MV-4-11 (cell line): Measurements from ENCODE around the gene KHSRP.
A peak's percentile ranks its signal among the peaks of the same experiment; 100 is the strongest.

Experiments
- DNase-seq: peaks from one replicate; lab custom pipeline; 2025; lab: John Stamatoyannopoulos, UW

The KHSRP gene

DNA sequence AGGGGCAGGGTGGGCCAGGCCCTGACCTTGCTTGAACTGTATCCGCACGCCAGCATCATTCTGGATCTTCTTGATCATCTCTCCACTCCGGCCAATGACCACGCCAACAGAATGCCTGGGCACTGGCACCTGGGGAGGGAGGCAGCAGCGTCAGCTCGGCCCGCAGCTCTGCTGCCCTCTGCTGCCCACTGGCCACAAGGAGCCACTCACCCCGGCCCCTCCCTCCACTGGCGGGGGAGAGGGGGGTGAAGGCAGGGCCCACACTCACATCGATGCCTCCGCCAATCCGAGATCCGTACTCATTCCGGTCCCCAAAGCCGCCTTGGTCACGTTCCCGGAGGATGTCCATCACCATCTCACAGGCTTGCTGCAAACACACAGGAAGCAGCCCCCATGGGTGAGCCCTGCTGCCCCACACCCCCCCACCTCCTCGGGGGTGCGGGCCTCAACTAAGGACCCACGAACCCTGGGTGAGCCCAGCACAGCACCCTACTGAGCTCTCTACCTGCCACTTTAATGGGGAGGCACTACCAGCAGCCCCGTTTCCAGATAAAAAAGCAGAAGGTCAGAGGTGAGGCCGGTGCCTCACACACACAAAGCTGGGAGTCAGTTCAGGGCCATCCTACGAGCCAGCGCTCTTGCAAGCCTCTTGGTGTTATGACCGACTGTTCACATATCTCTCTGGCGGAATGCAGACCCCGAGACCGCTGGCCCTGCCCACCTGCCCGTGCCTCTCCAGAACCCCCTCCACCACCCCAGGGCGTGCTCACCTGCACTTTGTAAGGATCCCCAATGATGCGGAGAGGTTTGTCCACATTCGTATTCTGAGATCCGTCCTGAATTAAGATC is 6.7 kb downstream of the KHSRP start:
- no peak for DNase-seq

DNA sequence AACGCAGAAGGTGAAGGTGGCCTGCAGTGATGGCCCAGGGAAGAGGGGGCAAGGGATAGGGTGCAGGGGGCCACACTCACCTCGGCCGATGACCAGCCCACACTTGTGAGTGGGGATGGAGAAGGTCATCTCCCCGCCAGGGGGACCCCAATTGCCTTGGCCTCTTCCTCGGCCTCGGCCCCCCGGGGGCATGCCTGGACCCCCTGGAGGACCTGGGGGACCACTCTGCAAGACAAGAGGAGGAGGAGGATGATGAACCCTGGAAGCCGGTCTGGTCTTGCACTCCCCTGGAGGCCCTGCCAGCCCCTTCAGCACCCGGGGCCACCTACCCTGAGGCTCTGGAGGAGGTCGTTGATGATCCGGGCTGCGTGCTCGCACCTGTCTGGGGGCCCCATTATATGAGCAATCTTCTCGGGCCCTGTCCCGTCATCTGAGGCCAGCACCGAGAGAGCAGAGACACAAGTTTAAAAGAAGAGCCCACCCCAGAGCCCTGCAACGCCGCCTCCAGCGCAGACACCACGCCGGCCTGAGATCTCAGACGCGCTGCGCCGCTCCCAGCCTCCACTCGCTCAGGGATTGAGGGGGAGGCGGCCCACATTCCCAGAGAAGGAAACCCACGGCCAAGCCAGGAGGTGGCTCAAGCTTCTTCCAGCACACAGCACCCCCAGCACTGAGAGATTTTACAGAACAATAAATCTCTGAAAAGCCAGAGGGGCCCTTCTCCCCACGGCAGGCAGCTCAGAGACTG is 7.8 kb downstream of the KHSRP start:
- no peak for DNase-seq

GRCh38 chr19:6415591-6416190 is 8.9 kb downstream of the KHSRP start:
- DNase-seq = no peak

DNA sequence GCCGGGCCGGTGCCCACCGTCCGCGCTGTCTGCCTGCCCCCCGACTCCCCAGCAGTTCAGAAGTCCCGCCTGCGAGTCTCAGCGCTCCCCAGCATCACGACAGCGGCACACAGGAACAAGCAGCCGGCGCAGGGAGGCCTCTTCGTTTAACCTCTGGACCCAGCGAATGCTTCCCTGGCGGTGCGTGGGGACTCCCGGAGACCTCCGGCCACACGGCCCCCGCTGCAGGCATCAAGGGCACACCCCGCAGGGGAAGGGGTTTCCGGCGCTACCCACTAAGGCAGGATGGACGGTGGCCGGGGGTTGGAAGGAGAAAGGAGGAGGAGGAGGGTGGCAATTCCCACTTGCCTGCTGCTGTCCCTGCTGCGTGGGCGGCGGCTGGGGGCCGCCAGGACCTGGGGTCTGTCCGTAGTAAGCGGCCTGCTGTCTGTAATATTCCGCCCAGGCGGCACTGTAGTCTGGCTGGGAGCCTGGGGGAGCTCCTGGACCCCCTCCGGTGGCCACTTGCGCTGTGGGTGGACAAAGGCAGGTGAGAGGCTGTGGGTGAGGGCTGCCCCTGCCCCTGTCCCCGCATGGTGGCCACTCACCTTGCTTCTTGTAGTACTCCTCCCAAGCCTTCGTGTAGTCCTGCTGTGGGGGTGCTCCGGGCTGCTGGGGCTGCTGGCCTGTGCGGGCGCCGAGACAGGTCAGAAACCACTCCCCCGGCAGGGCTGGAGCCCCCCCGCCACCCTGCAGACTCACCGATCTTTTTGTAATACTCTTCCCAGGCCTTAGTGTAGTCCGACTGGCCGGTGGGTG is 9.6 kb downstream of the KHSRP start:
- no peak for DNase-seq

- no peak for DNase-seq
Observed at GRCh38 chr19:6413721-6414643, 10.6 kb downstream of the KHSRP start.

- no peak for DNase-seq
Observed at GRCh38 chr19:6413291-6413690, 11.3 kb downstream of the KHSRP start.

- no peak for DNase-seq
Observed at GRCh38 chr19:6412447-6413091, 12.0 kb downstream of the KHSRP start.

DNA sequence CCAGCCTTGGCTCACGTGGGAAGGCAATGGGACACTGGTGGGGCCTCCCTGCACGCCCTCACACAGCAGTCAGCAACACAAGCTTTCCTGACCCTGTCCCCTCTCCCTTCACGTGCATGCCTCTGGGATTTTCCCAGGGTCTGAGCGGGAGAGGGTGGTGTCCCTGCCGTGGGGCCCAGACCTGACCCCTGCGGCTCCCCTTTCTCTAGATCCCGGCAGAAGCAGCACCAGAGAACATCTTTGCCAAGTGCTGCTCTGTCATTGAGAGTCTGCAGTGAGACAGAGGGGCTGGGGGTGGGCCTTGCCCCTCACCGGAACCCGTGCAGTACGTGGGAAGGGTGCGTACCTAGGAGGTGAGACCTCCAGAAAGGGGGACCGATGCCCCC is 12.6 kb downstream of the KHSRP start:
- DNase-seq = no peak

DNA sequence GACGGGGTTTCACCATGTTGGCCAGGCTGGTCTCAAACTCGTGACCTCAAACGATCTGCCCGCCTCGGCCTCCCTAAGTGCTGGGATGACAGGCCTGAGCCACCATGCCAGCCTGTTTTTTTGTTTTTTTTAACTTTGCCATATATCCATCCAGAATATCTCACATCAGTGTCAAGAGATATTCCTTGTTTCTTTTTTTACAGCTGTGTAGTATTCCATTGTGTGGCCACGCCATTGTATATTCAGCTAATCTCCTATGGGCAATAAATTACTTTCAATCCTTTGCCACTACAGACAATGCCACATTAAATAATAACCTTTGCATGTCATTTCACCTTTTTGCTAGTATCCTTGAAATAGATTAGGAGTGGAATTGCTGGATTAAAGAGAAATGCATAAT is 15.3 kb downstream of the KHSRP start:
- DNase-seq = no peak

GRCh38 chr19:6406401-6406800 is 18.2 kb downstream of the KHSRP start:
- no peak for DNase-seq

- no peak for DNase-seq
Observed at GRCh38 chr19:6402837-6403608, 21.6 kb downstream of the KHSRP start.

- no peak for DNase-seq
Observed at GRCh38 chr19:6402058-6402457, 22.6 kb downstream of the KHSRP start.

GRCh38 chr19:6400062-6400944 is 24.3 kb downstream of the KHSRP start:
- peak; percentile 9 for DNase-seq

GRCh38 chr19:6396305-6396704 is 28.3 kb downstream of the KHSRP start:
- no peak for DNase-seq

DNA sequence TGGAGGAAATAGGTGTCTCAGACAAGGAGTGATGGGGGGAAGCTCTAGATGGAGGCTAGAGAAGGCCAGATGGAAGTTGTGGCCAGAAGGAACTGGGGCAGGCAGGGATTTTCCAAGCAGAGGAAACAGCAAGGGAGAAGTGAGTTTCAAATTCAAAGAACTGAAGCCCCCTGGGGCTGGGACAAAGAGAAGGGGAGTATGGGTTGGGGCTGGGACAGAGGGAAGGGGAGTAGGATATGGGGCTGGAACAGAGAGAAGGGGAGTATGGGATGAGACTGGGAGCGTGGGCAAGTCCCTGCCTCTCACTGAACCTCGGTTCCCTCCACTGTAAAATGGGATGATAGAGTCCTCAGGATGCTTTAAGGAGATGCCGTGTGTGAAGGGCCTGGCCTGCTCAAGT is 29.8 kb downstream of the KHSRP start:
- no peak for DNase-seq

DNA sequence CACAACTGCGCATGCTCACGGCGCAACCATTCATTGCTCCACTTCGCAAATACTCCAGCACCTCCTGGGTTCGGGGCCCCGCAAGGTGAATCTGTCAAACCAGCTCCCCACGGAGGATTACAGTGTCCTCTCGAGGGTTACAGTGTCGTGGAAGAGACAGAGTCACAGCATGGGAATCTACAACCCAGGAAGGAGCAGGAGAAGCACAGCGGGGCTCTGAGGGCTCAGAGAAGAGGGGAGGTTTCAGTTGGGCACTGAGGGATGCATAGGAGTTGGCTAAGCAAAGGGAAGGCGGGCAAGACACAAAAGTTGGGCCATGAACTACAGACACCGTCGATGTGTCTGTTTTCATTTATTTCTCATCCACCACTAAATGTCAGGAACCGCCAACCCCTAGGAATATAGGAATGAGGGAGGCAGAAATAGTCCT is 30.6 kb downstream of the KHSRP start:
- no peak for DNase-seq

- DNase-seq = peak; percentile 97
Observed at GRCh38 chr19:6393074-6393982, 31.3 kb downstream of the KHSRP start, which contains the start of gene GTF2F1. GTF2F1 (minus strand) TSS chr19:6393164; CDS start chr19:6392995, 169 bp downstream.
